ENCODE data around the gene MAPK13. TPM values are rescaled to one million over a fixed set of nuclear protein-coding genes. Genes with fewer than 3 reads are reported as not detected.
A peak's percentile ranks its signal among the peaks of the same experiment; 100 is the strongest.

Gene MAPK13
- polyA plus RNA-seq, 6 donors from 2014 or later, result 23.5 to 76.5 (median 53.0) TPM

GRCh38 chr6:36101691-36102090 lies 28.6 kb upstream of the MAPK13 start:
- DNase-seq (no peak), ATAC-seq (ENCODE audit: low read depth in 2 of 2) (no peak)
- Mint-ChIP-seq H3K27me3 (no peaks in the 10 kb centered on the region), H3K36me3 (peaks cover 5 to 8% of the 10 kb centered on the region in 2 donors), H3K4me1 (peaks cover 23 to 32% (median 26%) of the 10 kb centered on the region in 3 donors), H3K4me3 (no peak overlapping the region), H3K27ac (no peak overlapping the region), H3K9me3 (no peaks in the 10 kb centered on the region)

GRCh38 chr6:36102853-36103252 lies 27.5 kb upstream of the MAPK13 start:
- peaks cover 28 to 35% (median 32%) of the 10 kb centered on the region in 3 donors for H3K4me1 Mint-ChIP-seq
- H3K36me3 Mint-ChIP-seq, result peaks cover 5 to 8% of the 10 kb centered on the region in 2 donors
- DNase-seq (no peak), ATAC-seq (ENCODE audit: low read depth in 2 of 2) (no peak)
- peak overlapping the region in 3 of 6 donors; percentile 63 to 90 (median 78) for H3K27ac Mint-ChIP-seq
- no peaks in the 10 kb centered on the region for H3K9me3 Mint-ChIP-seq
- H3K4me3 Mint-ChIP-seq, result no peak overlapping the region
- no peaks in the 10 kb centered on the region for H3K27me3 Mint-ChIP-seq

- DNase-seq, result no peak
- Mint-ChIP-seq H3K27ac (peak overlapping the region in 3 of 6 donors; percentile 20 to 84 (median 42)), H3K36me3 (peaks cover 5 to 8% of the 10 kb centered on the region in 2 donors), H3K27me3 (no peaks in the 10 kb centered on the region), H3K9me3 (no peaks in the 10 kb centered on the region), H3K4me1 (peaks cover 33 to 39% (median 34%) of the 10 kb centered on the region in 3 donors), H3K4me3 (no peak overlapping the region)
- ATAC-seq (ENCODE audit: low read depth in 2 of 2), result no peak
Measured at GRCh38 chr6:36104836-36105235, 25.5 kb upstream of the MAPK13 start.

GRCh38 chr6:36109092-36109491 lies 21.2 kb upstream of the MAPK13 start:
- Mint-ChIP-seq H3K4me1 (peaks cover 43 to 72% (median 62%) of the 10 kb centered on the region in 3 donors), H3K27me3 (no peaks in the 10 kb centered on the region)

GRCh38 chr6:36110050-36110449 lies 20.3 kb upstream of the MAPK13 start:
- Mint-ChIP-seq H3K4me1 (peaks cover 49 to 82% (median 70%) of the 10 kb centered on the region in 3 donors), H3K36me3 (no peaks in the 10 kb centered on the region), H3K27ac (peak overlapping the region in 5 of 6 donors; percentile 63 to 98 (median 97)), H3K27me3 (no peaks in the 10 kb centered on the region), H3K4me3 (peak overlapping the region in 3 of 8 donors; percentile 8 to 82 (median 45)), H3K9me3 (no peaks in the 10 kb centered on the region)
- no peak for DNase-seq
- no peak for ATAC-seq (ENCODE audit: low read depth in 2 of 2)

More at GRCh38 chr6:36109092-36109491, 21.2 kb upstream of the MAPK13 start:
- Mint-ChIP-seq H3K9me3 (no peaks in the 10 kb centered on the region), H3K4me3 (peak overlapping the region; percentile 4 to 85 (median 67)), H3K36me3 (peaks cover 0 to under 1% of the 10 kb centered on the region in 2 donors), H3K27ac (peak overlapping the region; percentile 84 to 98 (median 98))
- DNase-seq (peak; percentile 84), ATAC-seq (ENCODE audit: low read depth in 2 of 2) (peak; percentile 91 to 92)

- H3K36me3 Mint-ChIP-seq, result no peaks in the 10 kb centered on the region
- H3K27me3 Mint-ChIP-seq, result no peaks in the 10 kb centered on the region
- no peaks in the 10 kb centered on the region for H3K9me3 Mint-ChIP-seq
- H3K4me3 Mint-ChIP-seq, result peak overlapping the region in 3 of 8 donors; percentile 15 to 43 (median 26)
- ATAC-seq (ENCODE audit: low read depth in 2 of 2) (no peak), DNase-seq (no peak)
- H3K4me1 Mint-ChIP-seq, result peaks cover 51 to 90% (median 70%) of the 10 kb centered on the region in 3 donors
- H3K27ac Mint-ChIP-seq, result peak overlapping the region in 5 of 6 donors; percentile 78 to 98 (median 93)
Measured at GRCh38 chr6:36110863-36111262, 19.4 kb upstream of the MAPK13 start.

- H3K4me3 Mint-ChIP-seq, result peak overlapping the region in 3 of 8 donors; percentile 22 to 78 (median 34)
- H3K36me3 Mint-ChIP-seq, result peaks cover 0 to 1% of the 10 kb centered on the region in 2 donors
- ATAC-seq (ENCODE audit: low read depth in 2 of 2) (no peak), DNase-seq (no peak)
- no peaks in the 10 kb centered on the region for H3K9me3 Mint-ChIP-seq
- H3K27ac Mint-ChIP-seq, result peak overlapping the region in 4 of 6 donors; percentile 76 to 98 (median 86)
- peaks cover 56 to 96% (median 73%) of the 10 kb centered on the region in 3 donors for H3K4me1 Mint-ChIP-seq
- H3K27me3 Mint-ChIP-seq, result no peaks in the 10 kb centered on the region
Measured at GRCh38 chr6:36111526-36111925, 18.8 kb upstream of the MAPK13 start.

- ATAC-seq (ENCODE audit: low read depth in 2 of 2), result no peak
- peak overlapping the region in 7 of 8 donors; percentile 10 to 78 (median 60) for H3K4me3 Mint-ChIP-seq
- H3K27ac Mint-ChIP-seq, result peak overlapping the region in 3 of 6 donors; percentile 34 to 70 (median 45)
- peaks cover 64 to 100% (median 83%) of the 10 kb centered on the region in 3 donors for H3K4me1 Mint-ChIP-seq
- peaks cover 0 to 5% of the 10 kb centered on the region in 2 donors for H3K36me3 Mint-ChIP-seq
- H3K9me3 Mint-ChIP-seq, result no peaks in the 10 kb centered on the region
- H3K27me3 Mint-ChIP-seq, result no peaks in the 10 kb centered on the region
- no peak for DNase-seq
Measured at GRCh38 chr6:36113049-36113448, 17.3 kb upstream of the MAPK13 start.

GRCh38 chr6:36113703-36114102 lies 16.6 kb upstream of the MAPK13 start:
- no peak for DNase-seq
- H3K36me3 Mint-ChIP-seq, result peaks cover 0 to 5% of the 10 kb centered on the region in 2 donors
- H3K27ac Mint-ChIP-seq, result peak overlapping the region in 5 of 6 donors; percentile 20 to 88 (median 76)
- ATAC-seq (ENCODE audit: low read depth in 2 of 2), result no peak
- H3K27me3 Mint-ChIP-seq, result no peaks in the 10 kb centered on the region
- peak overlapping the region in 7 of 8 donors; percentile 10 to 72 (median 60) for H3K4me3 Mint-ChIP-seq
- peaks cover 64 to 100% (median 83%) of the 10 kb centered on the region in 3 donors for H3K4me1 Mint-ChIP-seq
- no peaks in the 10 kb centered on the region for H3K9me3 Mint-ChIP-seq

GRCh38 chr6:36114798-36115408 lies 15.4 kb upstream of the MAPK13 start:
- peak overlapping the region; percentile 68 to 99 (median 84) for H3K4me3 Mint-ChIP-seq
- peaks cover 64 to 100% (median 83%) of the 10 kb centered on the region in 3 donors for H3K4me1 Mint-ChIP-seq
- peak; percentile 75 for DNase-seq
- peaks cover 0 to 5% of the 10 kb centered on the region in 2 donors for H3K36me3 Mint-ChIP-seq
- no peaks in the 10 kb centered on the region for H3K27me3 Mint-ChIP-seq
- ATAC-seq (ENCODE audit: low read depth in 2 of 2), result peak; percentile 78 to 79
- peak overlapping the region; percentile 49 to 97 (median 92) for H3K27ac Mint-ChIP-seq
- no peaks in the 10 kb centered on the region for H3K9me3 Mint-ChIP-seq

GRCh38 chr6:36115412-36115811 lies 14.9 kb upstream of the MAPK13 start:
- H3K27ac Mint-ChIP-seq, result peak overlapping the region; percentile 73 to 97 (median 92)
- H3K27me3 Mint-ChIP-seq, result no peaks in the 10 kb centered on the region
- H3K9me3 Mint-ChIP-seq, result no peaks in the 10 kb centered on the region
- H3K4me1 Mint-ChIP-seq, result peaks cover 65 to 100% (median 83%) of the 10 kb centered on the region in 3 donors
- peaks cover 0 to 5% of the 10 kb centered on the region in 2 donors for H3K36me3 Mint-ChIP-seq
- ATAC-seq (ENCODE audit: low read depth in 2 of 2) (no peak), DNase-seq (no peak)
- peak overlapping the region; percentile 68 to 99 (median 84) for H3K4me3 Mint-ChIP-seq

GRCh38 chr6:36116066-36116864 lies 14.0 kb upstream of the MAPK13 start:
- no peaks in the 10 kb centered on the region for H3K9me3 Mint-ChIP-seq
- DNase-seq, result no peak
- H3K36me3 Mint-ChIP-seq, result peaks cover 0 to 5% of the 10 kb centered on the region in 2 donors
- H3K4me1 Mint-ChIP-seq, result peaks cover 70 to 100% (median 85%) of the 10 kb centered on the region in 3 donors
- H3K4me3 Mint-ChIP-seq, result peak overlapping the region in 7 of 8 donors; percentile 21 to 99 (median 82)
- peak overlapping the region in 5 of 6 donors; percentile 39 to 97 (median 86) for H3K27ac Mint-ChIP-seq
- ATAC-seq (ENCODE audit: low read depth in 2 of 2), result no peak
- no peaks in the 10 kb centered on the region for H3K27me3 Mint-ChIP-seq

GRCh38 chr6:36116943-36117342 lies 13.4 kb upstream of the MAPK13 start:
- H3K27ac Mint-ChIP-seq, result peak overlapping the region; percentile 52 to 100 (median 84)
- H3K9me3 Mint-ChIP-seq, result no peaks in the 10 kb centered on the region
- DNase-seq (no peak), ATAC-seq (ENCODE audit: low read depth in 2 of 2) (no peak)
- peaks cover 0 to 5% of the 10 kb centered on the region in 2 donors for H3K36me3 Mint-ChIP-seq
- no peaks in the 10 kb centered on the region for H3K27me3 Mint-ChIP-seq
- H3K4me1 Mint-ChIP-seq, result peaks cover 76 to 100% (median 85%) of the 10 kb centered on the region in 3 donors
- peak overlapping the region in 7 of 8 donors; percentile 43 to 99 (median 81) for H3K4me3 Mint-ChIP-seq

All from naive B cell (primary cell).